Measurements from ENCODE around the gene SEC61B.
"Not testable (repeated sequence)": the region's sequence is repeated elsewhere in the genome, so short reads cannot be mapped to it uniquely, and the experiment has no call there.

SEC61B gene

DNA sequence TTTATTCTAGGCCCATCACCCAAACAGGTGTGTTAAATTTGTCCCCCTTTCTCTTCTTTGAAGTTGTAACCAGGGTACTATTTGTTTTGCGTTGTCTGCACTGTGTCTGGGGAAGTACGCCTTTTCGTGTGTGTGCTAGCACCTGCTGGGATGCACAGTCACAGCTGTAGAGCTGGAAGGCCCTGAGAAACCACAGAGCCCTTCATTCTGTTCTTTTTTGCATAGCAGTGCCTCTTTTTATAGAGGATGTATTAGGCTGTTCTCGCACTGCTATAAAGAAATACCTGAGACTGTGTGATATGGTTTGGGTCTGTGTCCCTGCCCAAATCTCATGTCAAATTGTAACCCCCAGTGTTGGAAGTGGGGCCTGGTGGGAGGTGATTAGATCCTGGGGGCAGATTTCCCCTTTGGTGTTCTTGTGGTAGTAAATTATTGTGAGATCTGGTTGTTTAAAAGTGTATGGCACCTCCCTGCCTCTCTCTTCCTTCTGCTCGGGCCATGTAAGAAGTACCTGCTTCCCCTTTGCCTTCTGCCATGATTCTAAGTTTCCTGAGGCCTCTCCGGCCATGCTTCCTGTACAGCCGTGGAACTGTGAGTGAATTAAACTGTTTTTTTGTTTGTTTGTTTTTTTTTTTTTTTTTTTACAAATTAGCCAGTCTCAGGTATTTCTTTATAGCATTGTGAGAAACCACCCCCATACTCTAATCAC lies 14.0 kb downstream of the SEC61B start:
- TF ChIP-seq, protein P1, sequence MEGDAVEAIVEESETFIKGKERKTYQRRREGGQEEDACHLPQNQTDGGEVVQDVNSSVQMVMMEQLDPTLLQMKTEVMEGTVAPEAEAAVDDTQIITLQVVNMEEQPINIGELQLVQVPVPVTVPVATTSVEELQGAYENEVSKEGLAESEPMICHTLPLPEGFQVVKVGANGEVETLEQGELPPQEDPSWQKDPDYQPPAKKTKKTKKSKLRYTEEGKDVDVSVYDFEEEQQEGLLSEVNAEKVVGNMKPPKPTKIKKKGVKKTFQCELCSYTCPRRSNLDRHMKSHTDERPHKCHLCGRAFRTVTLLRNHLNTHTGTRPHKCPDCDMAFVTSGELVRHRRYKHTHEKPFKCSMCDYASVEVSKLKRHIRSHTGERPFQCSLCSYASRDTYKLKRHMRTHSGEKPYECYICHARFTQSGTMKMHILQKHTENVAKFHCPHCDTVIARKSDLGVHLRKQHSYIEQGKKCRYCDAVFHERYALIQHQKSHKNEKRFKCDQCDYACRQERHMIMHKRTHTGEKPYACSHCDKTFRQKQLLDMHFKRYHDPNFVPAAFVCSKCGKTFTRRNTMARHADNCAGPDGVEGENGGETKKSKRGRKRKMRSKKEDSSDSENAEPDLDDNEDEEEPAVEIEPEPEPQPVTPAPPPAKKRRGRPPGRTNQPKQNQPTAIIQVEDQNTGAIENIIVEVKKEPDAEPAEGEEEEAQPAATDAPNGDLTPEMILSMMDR (conservative IDR thresholded peaks at IDR 0.05; ENCODE audit: low read length) = no peak
- no peak overlapping the region for H3K4me3 ChIP-seq (ENCODE audit: low read length)
- no peak for DNase-seq (ENCODE audit: low read depth)

DNA sequence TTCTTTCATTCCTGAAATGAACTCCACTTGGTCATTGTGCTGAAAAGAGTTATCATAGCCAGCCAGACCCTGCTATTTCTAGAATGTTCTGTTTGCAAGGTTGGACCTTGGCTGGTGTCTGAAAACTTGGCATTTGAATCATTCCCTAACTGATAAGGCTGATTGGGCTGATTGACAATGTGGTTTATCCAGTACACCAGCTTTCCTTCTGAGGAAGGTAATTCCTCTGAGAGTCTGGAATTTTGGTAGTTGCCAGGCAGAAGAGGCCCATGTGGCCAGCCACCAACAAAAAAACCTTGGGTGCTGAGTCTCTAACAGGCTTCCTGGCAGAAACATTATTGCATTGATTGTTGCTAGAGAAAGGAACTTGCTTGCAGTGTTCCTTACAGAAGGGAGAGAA lies 15.3 kb downstream of the SEC61B start:
- no peak for DNase-seq (ENCODE audit: low read depth)
- TF ChIP-seq, protein P1 (conservative IDR thresholded peaks at IDR 0.05; ENCODE audit: low read length) = no peak
- H3K4me3 ChIP-seq (ENCODE audit: low read length) = no peak overlapping the region

DNA sequence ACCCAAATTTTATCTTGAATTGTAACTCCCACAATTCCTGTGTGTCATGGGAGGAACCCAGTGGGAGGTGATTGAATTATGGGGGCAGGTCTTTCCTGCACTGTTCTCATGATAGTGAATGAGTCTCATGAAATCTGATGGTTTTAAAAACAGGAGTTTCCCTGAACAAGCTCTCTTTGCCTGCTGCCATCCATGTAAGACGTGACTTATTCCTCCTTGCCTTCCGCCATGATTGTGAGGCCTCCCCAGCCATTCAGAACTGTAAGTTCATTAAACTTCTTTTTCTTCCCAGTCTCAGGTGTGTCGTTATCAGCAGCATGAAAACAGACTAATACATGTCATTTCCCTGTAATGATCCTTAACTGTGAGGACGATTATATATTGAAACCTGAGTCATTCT lies 15.8 kb downstream of the SEC61B start:
- not testable (repeated sequence) for DNase-seq (ENCODE audit: low read depth); H3K4me3 ChIP-seq (ENCODE audit: low read length)

DNA sequence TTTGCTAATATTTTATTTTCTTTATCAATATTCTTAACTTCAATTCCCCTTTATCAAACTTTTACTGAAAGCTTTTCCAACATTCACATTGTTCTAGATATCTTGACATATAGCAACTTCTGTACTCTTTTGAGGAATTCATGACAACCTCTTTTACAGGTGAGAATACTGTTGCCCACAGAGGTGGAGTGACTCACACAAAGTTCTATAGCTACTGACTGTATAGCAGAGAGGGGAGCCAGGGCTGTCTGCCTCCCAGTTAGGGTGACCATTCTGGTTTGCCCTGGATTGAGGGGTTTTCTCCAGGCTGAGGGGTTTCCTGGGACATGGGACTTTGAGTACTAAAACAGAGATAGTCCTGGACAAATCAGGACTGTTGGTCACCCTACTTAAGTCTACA lies 16.2 kb downstream of the SEC61B start:
- H3K4me3 ChIP-seq (ENCODE audit: low read length) = no peak overlapping the region
- TF ChIP-seq, protein P1 (conservative IDR thresholded peaks at IDR 0.05; ENCODE audit: low read length) = no peak
- DNase-seq (ENCODE audit: low read depth) = no peak

DNA sequence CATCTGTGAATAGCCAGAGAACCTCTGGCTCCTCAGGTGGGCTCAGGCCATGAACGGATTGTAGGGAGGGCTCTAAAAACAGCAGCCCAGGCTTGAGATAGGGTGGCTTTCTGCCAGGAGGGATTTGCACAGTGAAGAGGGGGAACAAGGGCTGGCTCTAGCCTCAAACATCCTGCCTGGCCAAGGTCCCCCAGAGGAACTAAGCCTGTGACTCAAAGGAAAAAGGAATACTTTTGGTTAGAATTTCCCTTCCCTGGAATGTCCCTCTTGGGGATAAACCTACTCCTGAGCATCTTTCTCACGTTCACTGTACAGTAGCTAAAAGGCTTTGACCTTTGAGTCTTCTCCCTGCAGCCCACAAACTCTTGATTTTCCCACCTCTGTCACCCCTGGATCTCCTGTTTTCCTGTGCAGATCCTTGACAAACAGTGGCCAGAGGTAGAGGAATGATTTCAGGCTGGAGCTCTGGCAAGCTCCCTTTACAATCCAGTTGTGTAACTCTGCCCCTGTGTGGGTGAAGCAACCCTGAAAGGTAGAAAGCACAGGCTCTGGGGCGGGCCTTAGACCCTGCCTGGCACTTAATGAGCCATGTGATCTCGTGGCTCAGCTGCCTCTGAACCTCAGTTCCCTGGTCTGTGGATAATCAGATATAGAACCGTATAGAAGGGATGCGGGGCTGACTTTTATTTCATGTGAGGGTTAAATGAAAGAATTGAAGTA lies 17.4 kb downstream of the SEC61B start:
- TF ChIP-seq, protein P1 (conservative IDR thresholded peaks at IDR 0.05; ENCODE audit: low read length) = no peak
- H3K4me3 ChIP-seq (ENCODE audit: low read length) = no peak overlapping the region
- peak; percentile 79 for DNase-seq (ENCODE audit: low read depth)

DNA sequence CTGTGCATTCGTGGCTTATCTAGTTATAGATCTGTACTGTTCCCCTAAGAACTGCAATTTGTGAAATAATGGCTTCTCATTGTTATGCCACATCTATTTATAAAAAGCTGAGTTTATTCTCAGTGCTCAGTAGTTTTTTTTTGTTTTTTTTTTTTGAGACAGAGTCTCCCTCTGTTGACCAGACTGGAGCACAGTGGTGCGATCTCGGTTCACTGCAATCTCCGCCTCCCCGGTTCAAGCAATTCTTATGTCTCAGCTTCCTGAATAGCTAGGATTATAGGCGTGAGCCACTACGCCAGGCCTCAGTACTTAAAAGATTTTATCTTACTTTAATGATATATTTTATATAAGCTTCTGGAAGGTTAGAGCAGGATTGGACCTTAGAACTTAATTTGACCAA lies 19.0 kb downstream of the SEC61B start:
- TF ChIP-seq, protein P1 (conservative IDR thresholded peaks at IDR 0.05; ENCODE audit: low read length) = no peak

DNA sequence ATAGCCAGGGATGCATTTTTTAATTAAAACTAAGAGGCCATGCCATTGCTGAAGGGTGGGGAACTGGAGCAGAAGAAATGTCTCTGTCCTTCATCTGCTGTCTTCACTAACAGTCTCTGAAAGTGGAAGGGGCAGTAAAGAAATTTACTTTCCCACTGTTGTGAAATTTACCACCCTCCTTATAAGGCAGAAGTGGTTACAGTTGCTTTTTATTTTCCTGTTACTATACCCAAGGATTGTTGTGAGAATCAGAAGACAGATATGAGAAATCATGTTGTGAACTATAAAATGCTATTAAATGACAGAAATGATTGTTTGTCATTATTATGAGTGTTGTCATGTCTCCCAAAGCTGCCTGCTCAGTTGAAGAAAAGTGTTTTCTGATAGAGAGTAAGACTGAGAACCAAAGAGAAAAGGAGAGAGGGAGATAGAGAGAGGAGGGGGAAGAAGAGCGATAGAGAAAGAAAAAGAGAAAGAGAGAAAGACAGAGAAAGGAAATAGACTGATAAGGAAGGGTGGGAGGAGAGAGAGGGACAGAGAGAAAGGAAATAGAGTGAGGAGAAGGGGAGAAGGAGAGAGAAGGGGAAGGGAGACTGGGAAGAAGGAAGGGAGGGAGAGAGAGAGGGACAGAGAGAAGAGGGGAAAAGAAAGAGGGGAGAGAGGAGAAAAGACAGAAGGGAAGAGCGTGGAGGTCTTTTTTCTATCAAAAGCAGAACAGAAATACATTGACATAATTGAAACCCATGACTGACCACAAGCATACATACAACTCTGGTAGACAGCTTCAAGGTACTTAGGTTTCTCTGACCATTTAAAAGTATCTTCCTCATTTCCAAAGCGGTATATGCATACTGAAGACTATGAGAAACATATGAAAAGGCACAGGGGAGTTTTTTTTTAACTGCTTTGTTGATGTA lies 22.5 kb downstream of the SEC61B start:
- no peak overlapping the region for H3K4me3 ChIP-seq (ENCODE audit: low read length)
- TF ChIP-seq, protein P1 (conservative IDR thresholded peaks at IDR 0.05; ENCODE audit: low read length) = no peak
- no peak for DNase-seq (ENCODE audit: low read depth)

More for the DNA sequence above, 19.0 kb downstream of the SEC61B start:
- no peak overlapping the region for H3K4me3 ChIP-seq (ENCODE audit: low read length)
- no peak for DNase-seq (ENCODE audit: low read depth)
